OCI-LY3 (cell line): ENCODE measurements around the gene MOSPD3.
A peak's percentile ranks its signal among the peaks of the same experiment; 100 is the strongest.
"Not testable (repeated sequence)": the region's sequence is repeated elsewhere in the genome, so short reads cannot be mapped to it uniquely, and the experiment has no call there.

Experiments
- H2AFZ ChIP-seq: fragments of 200-600, 300-600 bp; shearing (Covaris generic); 2 replicates; pipeline ENCODE4 v1.6.0; 2014; ENCODE audit warnings: antibody characterized with exemption, low read depth, low read length
- H3K27ac ChIP-seq: fragments of 200-600, 300-600 bp; sonication (generic); 2 replicates; pipeline ENCODE4 v1.5.1; 2014; ENCODE audit warnings: mild to moderate bottlenecking, low read length, moderate library complexity, mixed read lengths
- H3K27me3 ChIP-seq: fragments of 200-600, 300-600 bp; sonication (generic); 2 replicates; pipeline ENCODE4 v1.6.1; 2014; ENCODE audit warnings: low read depth, low read length, mixed read lengths
- H3K36me3 ChIP-seq: fragments of 200-600, 300-600 bp; sonication (generic); replicated peaks from 2 replicates; pipeline ENCODE3; 2014; ENCODE audit warnings: low read depth, low read length, mixed read lengths
- H3K4me1 ChIP-seq: fragments of 300-600, 200-600 bp; sonication (generic); 2 replicates; pipeline ENCODE4 v1.6.1; 2014; ENCODE audit warnings: low read length, mixed read lengths
- H3K4me2 ChIP-seq: fragments of 200-600, 300-600 bp; sonication (generic); 2 replicates; pipeline ENCODE4 v1.6.1; 2014; ENCODE audit warnings: low read length, mixed read lengths
- H3K4me3 ChIP-seq: fragments of 300-600, 200-600 bp; sonication (generic); 2 replicates; pipeline ENCODE4 v1.5.1; 2014; ENCODE audit warnings: antibody characterized with exemption, mild to moderate bottlenecking, low read length, moderate library complexity
- H3K79me2 ChIP-seq: fragments of 300-600, 200-600 bp; shearing (Covaris generic); 2 replicates; pipeline ENCODE4 v1.6.1; 2014; ENCODE audit warnings: mild to moderate bottlenecking, low read length, mixed read lengths
- H3K9ac ChIP-seq: fragments of 300-600, 200-600 bp; shearing (Covaris generic); 2 replicates; pipeline ENCODE4 v1.6.0; 2014; ENCODE audit warnings: mild to moderate bottlenecking, low read length, moderate library complexity
- H3K9me3 ChIP-seq: fragments of 200-600, 300-600 bp; shearing (Covaris generic); 2 replicates; pipeline ENCODE4 v1.6.1; 2014; ENCODE audit warnings: low read length, mixed read lengths; ENCODE audit not compliant: insufficient read depth
- H4K20me1 ChIP-seq: fragments of 200-600, 300-600 bp; sonication (generic); 2 replicates; pipeline ENCODE4 v1.6.1; 2016; ENCODE audit warnings: low read length, mixed read lengths; ENCODE audit not compliant: insufficient read depth
- CTCF ChIP-seq: fragments of 200-600, 300-600 bp; sonication (generic); IDR thresholded peaks from 2 replicates; pipeline ENCODE4 v1.5.1; 2014; ENCODE audit warnings: antibody characterized with exemption, low read length, low read depth
- EZH2phosphoT487 ChIP-seq: fragments of 200-600 bp; shearing (Covaris generic); IDR thresholded peaks from 2 replicates; pipeline ENCODE4 v1.6.1; 2018; ENCODE audit warnings: antibody characterized with exemption, mixed run types, low read depth

The MOSPD3 gene, protein sequence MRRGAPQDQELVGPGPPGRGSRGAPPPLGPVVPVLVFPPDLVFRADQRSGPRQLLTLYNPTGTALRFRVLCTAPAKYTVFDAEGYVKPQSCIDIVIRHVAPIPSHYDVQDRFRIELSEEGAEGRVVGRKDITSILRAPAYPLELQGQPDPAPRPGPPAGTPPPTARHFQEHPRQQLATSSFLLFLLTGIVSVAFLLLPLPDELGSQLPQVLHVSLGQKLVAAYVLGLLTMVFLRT

DNA sequence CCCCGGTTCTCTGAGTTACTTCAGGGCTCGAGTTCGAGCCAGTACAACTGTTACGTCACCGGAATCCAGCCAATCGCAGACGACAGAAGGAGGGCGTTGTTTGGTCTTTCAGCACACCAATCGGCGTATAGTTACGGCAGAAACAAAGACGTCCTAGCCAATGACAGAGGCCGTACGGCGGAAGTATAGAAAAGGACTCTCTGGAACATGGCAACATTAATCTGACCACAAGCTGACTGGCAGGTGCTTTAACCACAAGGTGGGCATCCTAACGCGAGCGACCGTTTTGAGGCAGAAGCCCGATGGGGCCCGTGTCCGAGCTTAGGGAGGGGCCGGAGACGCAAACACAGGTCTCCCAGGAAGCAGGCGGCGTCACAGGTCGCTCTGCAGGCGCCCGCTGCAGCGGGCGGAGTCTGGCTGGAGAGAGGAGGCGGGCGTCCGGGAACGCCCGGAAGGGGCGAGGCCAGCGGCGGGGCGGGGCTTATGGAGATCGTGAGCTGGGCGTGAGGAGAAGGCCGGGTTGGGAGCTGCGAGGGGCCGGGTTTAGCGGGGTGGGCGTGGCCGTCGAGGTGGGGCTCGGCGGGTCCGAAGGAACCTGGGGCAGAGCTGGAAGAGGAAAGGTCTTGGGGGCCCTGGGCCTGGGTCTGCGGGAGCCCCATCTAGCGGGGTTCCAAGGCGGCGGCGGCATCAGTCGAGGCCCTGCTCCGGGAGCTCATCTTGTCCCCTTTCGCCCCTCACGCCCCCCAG lies at the start of gene MOSPD3:
Gene MOSPD3 (plus strand): TSS at position 558 of the 747 bp plus-strand sequence. CDS start 252 bp downstream, outside the sequence.
- Histone ChIP-seq H3K27ac (peak within 1 kb of the TSS; percentile 72), H2AFZ (peak within 1 kb of the TSS; percentile 86), H3K4me2 (peak within 1 kb of the TSS; percentile 92)

DNA sequence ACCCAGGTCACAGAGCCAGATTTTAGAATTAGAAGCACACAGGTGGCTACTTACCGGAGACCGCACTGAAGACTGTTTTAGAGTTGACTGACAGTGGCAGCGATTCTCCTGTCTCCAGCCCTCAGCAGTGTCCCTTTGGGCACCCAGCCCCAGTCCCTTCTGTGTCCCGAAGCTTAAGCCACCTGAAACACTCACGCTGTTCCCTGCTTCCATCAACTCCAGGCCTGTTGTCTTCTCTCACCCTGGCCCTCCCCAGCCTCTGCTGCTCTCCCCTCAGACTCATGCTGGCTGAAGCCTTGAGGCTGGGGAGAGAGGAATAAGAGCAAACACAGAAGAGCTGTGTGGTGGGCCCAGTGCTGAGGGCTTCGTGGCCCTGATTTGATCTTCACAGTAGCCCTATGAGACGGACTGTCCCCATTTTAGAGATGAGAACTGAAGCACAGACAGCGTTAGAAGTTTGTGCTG lies 49.2 kb upstream of the MOSPD3 start:
- H4K20me1 ChIP-seq: no peaks in the 10 kb centered on the region
- H2AFZ ChIP-seq: no peak overlapping the region
- no peaks in the 10 kb centered on the region for H3K79me2 ChIP-seq
- H3K4me1 ChIP-seq: peaks cover 4% of the 10 kb centered on the region; the same call in 1 of the 2 replicates
- no peak overlapping the region for H3K27ac ChIP-seq
- TF ChIP-seq CTCF (no peak), EZH2phosphoT487 (no peak)
- H3K27me3 ChIP-seq: no peaks in the 10 kb centered on the region
- no peak overlapping the region for H3K4me2 ChIP-seq
- peaks cover 6% of the 10 kb centered on the region for H3K36me3 ChIP-seq
- no peaks in the 10 kb centered on the region for H3K9me3 ChIP-seq
- H3K9ac ChIP-seq: no peak overlapping the region
- H3K4me3 ChIP-seq: no peak overlapping the region

More for the DNA sequence above, at the start of gene MOSPD3:
- H4K20me1 ChIP-seq: no peaks in the 10 kb centered on the region
- no peaks in the 10 kb centered on the region for H3K9me3 ChIP-seq
- TF ChIP-seq EZH2phosphoT487 (no peak), CTCF (no peak)
- peak within 1 kb of the TSS; percentile 68 for H3K9ac ChIP-seq
- peaks cover 9% of the 10 kb centered on the region; the same call in 1 of the 2 replicates for H3K4me1 ChIP-seq
- no peaks in the 10 kb centered on the region for H3K36me3 ChIP-seq
- H3K27me3 ChIP-seq: no peaks in the 10 kb centered on the region
- no peaks in the 10 kb centered on the region for H3K79me2 ChIP-seq
- H3K4me3 ChIP-seq: peak within 1 kb of the TSS; percentile 84

DNA sequence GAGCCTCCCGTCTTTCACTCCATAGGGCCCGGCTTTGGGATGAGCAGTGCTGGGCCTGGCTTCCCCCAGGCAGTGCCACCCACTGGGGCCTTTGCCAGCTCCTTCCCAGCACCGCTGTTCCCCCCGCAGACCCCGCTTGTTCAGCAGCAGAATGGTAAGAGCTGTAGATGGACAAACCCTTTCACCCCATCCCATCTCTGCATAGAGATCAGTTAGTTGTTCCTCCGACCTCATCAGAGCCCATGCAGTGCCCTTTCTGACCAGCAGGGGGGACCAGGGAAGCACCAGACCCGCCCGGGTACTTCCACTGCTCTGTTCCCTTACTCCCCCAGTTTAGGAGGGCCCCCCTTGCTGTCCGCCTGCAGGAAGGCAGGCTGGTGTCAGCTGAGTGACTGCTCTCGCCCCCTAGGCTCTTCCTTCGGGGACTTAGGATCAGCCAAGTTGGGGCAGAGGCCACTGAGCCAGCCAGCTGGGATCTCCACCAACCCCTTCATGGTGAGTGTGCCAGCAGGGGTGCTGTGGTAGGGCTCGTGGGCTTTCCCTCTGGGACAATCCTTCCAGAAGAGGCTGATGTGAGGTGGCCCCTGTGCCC lies 48.4 kb upstream of the MOSPD3 start:
- Histone ChIP-seq H3K27me3 (no peaks in the 10 kb centered on the region), H3K9ac (no peak overlapping the region), H3K4me1 (peaks cover 4% of the 10 kb centered on the region; the same call in 1 of the 2 replicates), H2AFZ (no peak overlapping the region), H3K4me2 (no peak overlapping the region), H3K9me3 (no peaks in the 10 kb centered on the region), H3K36me3 (peaks cover 6% of the 10 kb centered on the region), H3K79me2 (no peaks in the 10 kb centered on the region), H3K27ac (no peak overlapping the region), H4K20me1 (no peaks in the 10 kb centered on the region), H3K4me3 (no peak overlapping the region)
- TF ChIP-seq EZH2phosphoT487: no peak
- TF ChIP-seq CTCF: peak; percentile 78

DNA sequence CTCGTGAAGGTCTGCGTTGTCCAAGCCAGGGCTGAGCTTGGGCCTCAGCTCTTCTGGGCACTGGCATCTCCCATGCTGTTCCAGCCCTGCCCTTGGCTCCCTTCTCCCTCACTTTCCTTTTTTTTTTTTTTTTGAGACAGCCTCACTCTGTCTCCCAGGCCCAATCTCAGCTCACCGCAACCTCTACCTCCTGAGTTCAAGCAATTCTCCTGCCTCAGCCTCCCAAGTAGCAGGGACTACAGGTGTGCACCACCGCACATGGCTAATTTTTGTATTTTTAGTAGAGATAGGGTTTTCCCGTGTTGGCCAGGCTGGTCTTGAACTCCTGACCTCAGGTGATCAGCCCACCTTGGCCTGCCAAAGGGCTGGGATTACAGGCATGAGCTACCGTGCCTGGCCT lies 47.9 kb upstream of the MOSPD3 start:
- H3K79me2 ChIP-seq, H3K9me3 ChIP-seq: not testable (repeated sequence)

More for the DNA sequence above, 47.9 kb upstream of the MOSPD3 start:
- not testable (repeated sequence) for H3K36me3 ChIP-seq, H4K20me1 ChIP-seq, H3K27me3 ChIP-seq, H3K4me3 ChIP-seq, H3K4me1 ChIP-seq, H2AFZ ChIP-seq, H3K4me2 ChIP-seq, H3K9ac ChIP-seq, H3K27ac ChIP-seq
